ENCODE data around the gene XRN1.
A peak's percentile ranks its signal among the peaks of the same experiment; 100 is the strongest.

Gene XRN1

DNA sequence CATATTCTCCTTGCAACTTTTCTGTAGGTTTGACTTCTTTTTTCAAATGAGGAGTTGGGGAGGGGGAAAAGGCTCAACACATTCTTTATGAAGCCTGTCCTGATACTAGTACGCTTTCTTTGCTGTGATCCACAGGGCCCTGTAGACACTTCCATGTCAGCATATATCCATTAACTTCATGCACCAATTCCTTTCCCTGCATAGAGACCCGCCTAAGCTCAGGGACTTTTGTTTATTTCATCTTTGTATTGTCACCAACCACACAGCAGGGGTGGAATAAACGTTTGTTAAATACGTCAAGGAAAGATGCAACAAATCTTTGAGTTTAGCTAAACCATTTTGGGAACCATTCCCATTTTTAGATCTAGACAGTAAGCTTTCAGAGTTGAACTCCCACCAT is 179.4 kb downstream of the XRN1 start:
- DNase-seq (ENCODE audit: low read depth) = no peak

DNA sequence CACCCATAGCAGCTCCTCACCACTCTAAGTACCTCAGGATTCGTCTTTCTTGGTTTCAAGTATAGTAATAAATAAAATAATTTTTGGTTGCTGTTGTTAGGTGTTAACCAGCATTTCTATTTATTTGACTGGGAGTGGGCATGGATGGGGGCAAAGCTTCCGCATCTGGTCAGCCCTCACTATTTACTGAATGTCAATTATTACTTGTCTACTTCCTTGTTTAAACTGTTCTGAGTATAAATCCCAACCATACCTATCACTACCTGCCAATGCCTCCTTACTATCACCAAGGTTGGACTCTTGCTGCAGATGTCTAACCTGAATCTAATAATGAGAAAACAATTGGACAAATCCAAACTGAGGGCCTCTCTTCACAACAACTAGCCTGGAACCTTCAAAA is 180.6 kb downstream of the XRN1 start:
- no peak for DNase-seq (ENCODE audit: low read depth)

DNA sequence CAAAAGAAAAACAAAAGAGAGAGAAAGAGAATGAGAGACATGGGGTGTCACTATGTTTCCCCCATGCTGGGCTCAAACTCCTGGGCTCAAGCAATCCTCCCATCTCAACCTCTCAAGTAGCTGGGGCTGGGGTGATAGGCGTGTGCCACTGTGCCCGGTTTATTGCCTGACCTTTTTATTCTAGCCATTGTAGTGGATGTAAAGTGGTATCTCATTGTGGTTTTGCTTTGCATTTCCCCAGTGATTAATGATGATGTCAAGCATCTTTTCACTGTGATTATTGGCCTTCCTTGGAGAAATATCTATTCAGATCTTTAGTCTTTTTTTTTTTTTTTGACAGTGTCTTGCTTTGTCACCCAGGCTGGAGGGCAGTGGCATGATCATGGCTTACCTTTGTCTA is 184.7 kb downstream of the XRN1 start:
- no peak for DNase-seq (ENCODE audit: low read depth)

DNA sequence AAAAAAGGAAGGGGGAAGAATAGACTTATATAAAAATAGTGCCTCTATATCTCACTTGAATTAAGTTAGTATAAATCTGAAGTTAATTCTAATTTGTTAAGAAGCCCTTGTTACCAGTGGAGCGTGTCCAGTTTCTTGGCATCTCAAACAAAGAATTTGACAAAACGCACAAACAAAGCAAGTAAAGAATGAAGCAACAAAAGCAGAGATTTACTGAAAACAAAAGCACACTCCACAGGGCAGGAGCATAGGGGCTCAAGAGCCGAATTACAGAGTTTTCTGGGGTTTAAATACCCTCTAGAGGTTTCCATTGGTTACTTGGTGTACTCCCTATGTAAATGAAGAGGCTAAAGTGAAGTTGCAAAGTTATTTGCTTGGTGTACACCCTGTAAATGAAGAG is 188.5 kb downstream of the XRN1 start:
- peak; percentile 36 for DNase-seq (ENCODE audit: low read depth)

DNA sequence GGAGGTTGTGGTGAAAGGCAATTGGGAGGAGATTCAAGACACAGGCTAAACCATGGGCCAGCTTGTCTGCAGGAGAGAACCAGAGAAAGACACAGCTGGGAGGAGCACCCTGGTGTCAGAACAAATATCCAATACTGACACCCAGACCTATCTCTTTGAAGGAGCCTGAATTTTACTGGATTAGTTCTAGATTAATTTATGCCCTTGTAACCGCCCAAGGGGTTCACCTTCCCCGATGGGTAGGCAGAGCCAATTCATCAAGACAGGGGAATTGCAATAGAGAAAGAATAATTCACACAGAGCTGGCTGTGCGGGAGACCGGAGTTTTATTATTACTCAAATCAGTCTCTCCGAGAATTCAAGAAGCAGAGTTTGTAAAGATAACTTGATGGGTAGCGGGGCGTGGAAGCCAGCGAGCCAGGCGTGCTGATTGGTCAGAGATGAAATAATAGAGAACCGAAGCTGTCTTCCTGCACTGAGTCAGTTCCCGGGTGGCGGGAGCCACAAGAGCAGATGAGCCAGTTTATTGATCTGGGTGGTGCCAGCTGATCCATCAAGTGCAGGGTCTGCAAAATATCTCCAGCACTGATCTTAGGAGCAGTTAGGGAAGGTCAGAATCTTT is 191.0 kb downstream of the XRN1 start:
- no peak for DNase-seq (ENCODE audit: low read depth)
